Measurements from ENCODE around the gene LRRN1. TPM values are rescaled to one million over a fixed set of nuclear protein-coding genes. Genes with fewer than 3 reads are reported as not detected.

The LRRN1 gene
- polyA plus RNA-seq, 3 donors = 0.08 TPM; not detected in 2

- Histone ChIP-seq H3K4me3 (replicated peaks in 1 of 3; ENCODE audit: low read depth in 2 of 3, low read length in 3 of 3) (no peak overlapping the region), H3K36me3 (replicated peaks in 1 of 2; ENCODE audit: control insufficient read depth in 1 of 2, insufficient read depth in 2 of 2, low read length in 2 of 2) (no peaks in the 10 kb centered on the region), H3K9me3 (replicated peaks in 1 of 2; ENCODE audit: control insufficient read depth in 1 of 2, insufficient read depth in 1 of 2, low read length in 2 of 2) (no peaks in the 10 kb centered on the region), H4K20me1 (ENCODE audit: insufficient read depth, low read length) (no peaks in the 10 kb centered on the region), H3K4me1 (ENCODE audit: control insufficient read depth in 1 of 2, insufficient read depth in 2 of 2, low read length in 2 of 2) (no peaks in the 10 kb centered on the region), H3K79me2 (ENCODE audit: insufficient read depth, low read length) (no peaks in the 10 kb centered on the region), H2AFZ (ENCODE audit: insufficient read depth, low read depth, low read length, poor library complexity, severe bottlenecking) (no peak overlapping the region), H3K27me3 (ENCODE audit: control insufficient read depth in 2 of 2, insufficient read depth in 2 of 2, low read length in 2 of 2) (no peaks in the 10 kb centered on the region), H3K27ac (ENCODE audit: low read depth in 1 of 2, low read length in 2 of 2) (no peak overlapping the region), H3K9ac (ENCODE audit: insufficient read depth, low read length, poor library complexity, severe bottlenecking) (no peak overlapping the region), H3K4me2 (replicated peaks; ENCODE audit: extremely low read depth, low read length, poor library complexity, severe bottlenecking) (no peak overlapping the region)
- H3K4me1 Mint-ChIP-seq = no peaks in the 10 kb centered on the region
- peak overlapping the region in 1 of 7 donors; percentile 27 for H3K27ac Mint-ChIP-seq
- peaks cover 3 to 16% (median 8%) of the 10 kb centered on the region in 7 donors for H3K9me3 Mint-ChIP-seq
- H3K27me3 Mint-ChIP-seq (ENCODE audit: low read depth in 3 of 3) = peaks cover 0 to 2% (median 0%) of the 10 kb centered on the region in 3 donors
- no peaks in the 10 kb centered on the region for H3K36me3 Mint-ChIP-seq
- 47% methylated on average over 2 of the region's 5 CpGs for WGBS (ENCODE audit: insufficient coverage)
- H3K4me3 Mint-ChIP-seq = no peak overlapping the region
- no peak for TF ChIP-seq CTCF (IDR thresholded peaks at IDR 0.05)
- intact Hi-C loops (cut with micrococcal nuclease) = no loop called here
- no peak for DNase-seq
These were observed 63.3 kb downstream of the LRRN1 start for GRCh38 chr3:3862534-3862933.

- Histone ChIP-seq H4K20me1 (ENCODE audit: insufficient read depth, low read length) (no peaks in the 10 kb centered on the region), H3K4me3 (replicated peaks in 1 of 3; ENCODE audit: low read depth in 2 of 3, low read length in 3 of 3) (no peak overlapping the region), H3K4me2 (replicated peaks; ENCODE audit: extremely low read depth, low read length, poor library complexity, severe bottlenecking) (no peak overlapping the region), H3K9ac (ENCODE audit: insufficient read depth, low read length, poor library complexity, severe bottlenecking) (no peak overlapping the region), H3K27me3 (ENCODE audit: control insufficient read depth in 2 of 2, insufficient read depth in 2 of 2, low read length in 2 of 2) (no peaks in the 10 kb centered on the region), H3K4me1 (ENCODE audit: control insufficient read depth in 1 of 2, insufficient read depth in 2 of 2, low read length in 2 of 2) (no peaks in the 10 kb centered on the region), H3K79me2 (ENCODE audit: insufficient read depth, low read length) (no peaks in the 10 kb centered on the region), H3K27ac (ENCODE audit: low read depth in 1 of 2, low read length in 2 of 2) (no peak overlapping the region), H3K36me3 (replicated peaks in 1 of 2; ENCODE audit: control insufficient read depth in 1 of 2, insufficient read depth in 2 of 2, low read length in 2 of 2) (no peaks in the 10 kb centered on the region), H3K9me3 (replicated peaks in 1 of 2; ENCODE audit: control insufficient read depth in 1 of 2, insufficient read depth in 1 of 2, low read length in 2 of 2) (no peaks in the 10 kb centered on the region), H2AFZ (ENCODE audit: insufficient read depth, low read depth, low read length, poor library complexity, severe bottlenecking) (no peak overlapping the region)
- peaks cover 0 to 2% (median 0%) of the 10 kb centered on the region in 7 donors for H3K9me3 Mint-ChIP-seq
- no peaks in the 10 kb centered on the region for H3K27me3 Mint-ChIP-seq (ENCODE audit: low read depth in 3 of 3)
- DNase-seq = no peak
- H3K27ac Mint-ChIP-seq = no peak overlapping the region
- no peaks in the 10 kb centered on the region for H3K4me1 Mint-ChIP-seq
- H3K36me3 Mint-ChIP-seq = no peaks in the 10 kb centered on the region
- H3K4me3 Mint-ChIP-seq = no peak overlapping the region
- no peak for TF ChIP-seq CTCF (IDR thresholded peaks at IDR 0.05)
- 95% methylated on average over 5 of the region's 8 CpGs for WGBS (ENCODE audit: insufficient coverage)
- intact Hi-C loops (cut with micrococcal nuclease) = no loop called here
These were observed 76.3 kb downstream of the LRRN1 start for GRCh38 chr3:3875491-3875890.
